ENCODE results near the gene PLCH2. TPM values are rescaled to one million over a fixed set of nuclear protein-coding genes. Genes with fewer than 3 reads are reported as not detected.

Gene PLCH2
- 1 to 10 TPM; 2.9 to 6.0 TPM for total RNA-seq

- ATAC-seq (no peak), DNase-seq (no peak)
- H3K4me1 Mint-ChIP-seq (ENCODE audit: low read depth) = no peaks in the 10 kb centered on the region
- intact Hi-C loops (cut with micrococcal nuclease) = no loop called here
- ChIA-PET CTCF (no interaction called here), POLR2A (no interaction called here)
- no peaks in the 10 kb centered on the region for H3K27me3 Mint-ChIP-seq
- TF ChIP-seq, protein P1, sequence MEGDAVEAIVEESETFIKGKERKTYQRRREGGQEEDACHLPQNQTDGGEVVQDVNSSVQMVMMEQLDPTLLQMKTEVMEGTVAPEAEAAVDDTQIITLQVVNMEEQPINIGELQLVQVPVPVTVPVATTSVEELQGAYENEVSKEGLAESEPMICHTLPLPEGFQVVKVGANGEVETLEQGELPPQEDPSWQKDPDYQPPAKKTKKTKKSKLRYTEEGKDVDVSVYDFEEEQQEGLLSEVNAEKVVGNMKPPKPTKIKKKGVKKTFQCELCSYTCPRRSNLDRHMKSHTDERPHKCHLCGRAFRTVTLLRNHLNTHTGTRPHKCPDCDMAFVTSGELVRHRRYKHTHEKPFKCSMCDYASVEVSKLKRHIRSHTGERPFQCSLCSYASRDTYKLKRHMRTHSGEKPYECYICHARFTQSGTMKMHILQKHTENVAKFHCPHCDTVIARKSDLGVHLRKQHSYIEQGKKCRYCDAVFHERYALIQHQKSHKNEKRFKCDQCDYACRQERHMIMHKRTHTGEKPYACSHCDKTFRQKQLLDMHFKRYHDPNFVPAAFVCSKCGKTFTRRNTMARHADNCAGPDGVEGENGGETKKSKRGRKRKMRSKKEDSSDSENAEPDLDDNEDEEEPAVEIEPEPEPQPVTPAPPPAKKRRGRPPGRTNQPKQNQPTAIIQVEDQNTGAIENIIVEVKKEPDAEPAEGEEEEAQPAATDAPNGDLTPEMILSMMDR (IDR thresholded peaks at IDR 0.05) = no peak
- no peak within 1 kb of the TSS for H3K4me3 Mint-ChIP-seq
- H3K27ac Mint-ChIP-seq = no peak within 1 kb of the TSS
- no peaks in the 10 kb centered on the region for H3K9me3 Mint-ChIP-seq
- no peaks in the 10 kb centered on the region for H3K36me3 Mint-ChIP-seq (ENCODE audit: low read depth)
These were observed at the start of gene PLCH2 for GRCh38 chr1:2476061-2476999. Gene PLCH2 (plus strand): TSS chr1:2476289. CDS start chr1:2476589, 300 bp downstream.

- DNase-seq (no peak), ATAC-seq (no peak)
- CTCF ChIA-PET = interaction anchor here (1.0 kb wide), 1 partner anchor 10 kb away, joined by 3 read pairs; no protein-coding TSS in a partner anchor
- Mint-ChIP-seq H3K4me1 (ENCODE audit: low read depth) (no peaks in the 10 kb centered on the region), H3K27ac (no peak overlapping the region), H3K9me3 (peaks cover 4% of the 10 kb centered on the region), H3K27me3 (no peaks in the 10 kb centered on the region), H3K4me3 (no peak overlapping the region), H3K36me3 (ENCODE audit: low read depth) (no peaks in the 10 kb centered on the region)
- POLR2A ChIA-PET = interaction anchor here (0.6 to 1.2 kb wide), 3 partner anchors 11 to 52 kb away, joined by 3 read pairs; no protein-coding TSS in a partner anchor
- TF ChIP-seq, protein P1 (IDR thresholded peaks at IDR 0.05) = no peak
- intact Hi-C loops (cut with micrococcal nuclease) = no loop called here
These were observed 49.5 kb upstream of the PLCH2 start for GRCh38 chr1:2426540-2426939.

- no peak for DNase-seq
- POLR2A ChIA-PET = no interaction called here
These were observed 49.0 kb upstream of the PLCH2 start for GRCh38 chr1:2427051-2427450.

GRCh38 chr1:2427976-2428375, 48.1 kb upstream of the PLCH2 start:
- POLR2A ChIA-PET = no interaction called here
- Mint-ChIP-seq H3K36me3 (ENCODE audit: low read depth) (no peaks in the 10 kb centered on the region), H3K27me3 (no peaks in the 10 kb centered on the region), H3K4me1 (ENCODE audit: low read depth) (no peaks in the 10 kb centered on the region), H3K9me3 (peaks cover 2% of the 10 kb centered on the region), H3K4me3 (no peak overlapping the region), H3K27ac (no peak overlapping the region)
- CTCF ChIA-PET = no interaction called here
- ATAC-seq (no peak), DNase-seq (no peak)
- TF ChIP-seq, protein P1 (IDR thresholded peaks at IDR 0.05) = no peak
- intact Hi-C loops (cut with micrococcal nuclease) = no loop called here

More at GRCh38 chr1:2427051-2427450, 49.0 kb upstream of the PLCH2 start:
- no peak for ATAC-seq
- intact Hi-C loops (cut with micrococcal nuclease) = no loop called here
- CTCF ChIA-PET = interaction anchor here (1.0 kb wide), 1 partner anchor 11 kb away, joined by 3 read pairs; no protein-coding TSS in a partner anchor
- Mint-ChIP-seq H3K27ac (no peak overlapping the region), H3K4me3 (no peak overlapping the region), H3K9me3 (peaks cover 4% of the 10 kb centered on the region), H3K4me1 (ENCODE audit: low read depth) (no peaks in the 10 kb centered on the region), H3K27me3 (no peaks in the 10 kb centered on the region), H3K36me3 (ENCODE audit: low read depth) (no peaks in the 10 kb centered on the region)
- TF ChIP-seq, protein P1 (IDR thresholded peaks at IDR 0.05) = no peak

- Mint-ChIP-seq H3K4me1 (ENCODE audit: low read depth) (no peaks in the 10 kb centered on the region), H3K27ac (no peak overlapping the region), H3K27me3 (no peaks in the 10 kb centered on the region), H3K4me3 (no peak overlapping the region), H3K9me3 (peaks cover 2% of the 10 kb centered on the region), H3K36me3 (ENCODE audit: low read depth) (no peaks in the 10 kb centered on the region)
- intact Hi-C loops (cut with micrococcal nuclease) = no loop called here
- TF ChIP-seq, protein P1 (IDR thresholded peaks at IDR 0.05) = no peak
- ATAC-seq (no peak), DNase-seq (no peak)
- POLR2A ChIA-PET = no interaction called here
- CTCF ChIA-PET = no interaction called here
These were observed 47.6 kb upstream of the PLCH2 start for GRCh38 chr1:2428490-2428889.
